ENCODE data around the gene LDLR. TPM values are rescaled to one million over a fixed set of nuclear protein-coding genes. Genes with fewer than 3 reads are reported as not detected.
"Not testable (repeated sequence)": the region's sequence is repeated elsewhere in the genome, so short reads cannot be mapped to it uniquely, and the experiment has no call there.

Gene LDLR
- total and polyA plus RNA-seq, 2 donors (not counting 1 experiment from before 2014, with no cell fraction given) = 187 to 427 TPM

- H4K20me1 ChIP-seq (ENCODE audit: control insufficient read depth, extremely low read depth, insufficient read depth, low read length) = peaks cover 2% of the 10 kb centered on the region
- peaks cover 43% of the 10 kb centered on the region for H3K79me2 ChIP-seq (ENCODE audit: control insufficient read depth, insufficient read depth, low read length)
- no peaks in the 10 kb centered on the region for H3K27me3 ChIP-seq (ENCODE audit: control insufficient read depth, insufficient read depth, low read length)
- DNase-seq (ENCODE audit: low read depth in 2 of 2) = peak in 1 of 2 donors; percentile 64
- H3K4me1 ChIP-seq (ENCODE audit: control insufficient read depth, extremely low read depth, insufficient read depth, low read length) = peaks cover 16% of the 10 kb centered on the region
- no peaks in the 10 kb centered on the region for H3K9me3 ChIP-seq (ENCODE audit: control insufficient read depth, insufficient read depth, low read depth, low read length)
- H3K36me3 ChIP-seq (ENCODE audit: control insufficient read depth, insufficient read depth, low read length) = peaks cover 7% of the 10 kb centered on the region
- peak overlapping the region; percentile 91 for H3K4me2 ChIP-seq (ENCODE audit: extremely low read depth, insufficient read depth, low read length)
- H3K27ac ChIP-seq (ENCODE audit: insufficient read depth, low read length) = peak overlapping the region; percentile 99
- H3K4me3 ChIP-seq (replicated peaks in 1 of 4; ENCODE audit: control extremely low read depth in 1 of 4, insufficient read depth in 1 of 4, low read depth in 3 of 4, low read length in 4 of 4) = peak overlapping the region; percentile 57 to 90 (median 78)
- TF ChIP-seq EZH2 (IDR thresholded peaks at IDR 0.05; ENCODE audit: low read length, missing control alignments) (no peak), CTCF (conservative IDR thresholded peaks at IDR 0.05 in 1 of 2, IDR thresholded peaks at IDR 0.05 in 1 of 2; ENCODE audit: low read depth in 1 of 2, low read length in 2 of 2) (no peak)
- peak overlapping the region; percentile 93 for H3K9ac ChIP-seq (ENCODE audit: insufficient read depth, low read length)
- H2AFZ ChIP-seq (ENCODE audit: low read length) = no peak overlapping the region
Observed at GRCh38 chr19:11088506-11089253, 583 bp upstream of the LDLR start.

GRCh38 chr19:11090014-11090263 lies 676 bp downstream of the LDLR start:
- Histone ChIP-seq H3K27ac (ENCODE audit: insufficient read depth, low read length) (peak overlapping the region; percentile 99), H3K36me3 (ENCODE audit: control insufficient read depth, insufficient read depth, low read length) (peaks cover 10% of the 10 kb centered on the region), H3K79me2 (ENCODE audit: control insufficient read depth, insufficient read depth, low read length) (peaks cover 54% of the 10 kb centered on the region), H3K4me3 (replicated peaks in 1 of 4; ENCODE audit: control extremely low read depth in 1 of 4, insufficient read depth in 1 of 4, low read depth in 3 of 4, low read length in 4 of 4) (peak overlapping the region; percentile 57 to 90 (median 78)), H3K9ac (ENCODE audit: insufficient read depth, low read length) (peak overlapping the region; percentile 93), H3K4me1 (ENCODE audit: control insufficient read depth, extremely low read depth, insufficient read depth, low read length) (peaks cover 16% of the 10 kb centered on the region)
- not testable (repeated sequence) for H3K9me3 ChIP-seq (ENCODE audit: control insufficient read depth, insufficient read depth, low read depth, low read length); H3K27me3 ChIP-seq (ENCODE audit: control insufficient read depth, insufficient read depth, low read length); H2AFZ ChIP-seq (ENCODE audit: low read length); DNase-seq (ENCODE audit: low read depth in 2 of 2); H4K20me1 ChIP-seq (ENCODE audit: control insufficient read depth, extremely low read depth, insufficient read depth, low read length); H3K4me2 ChIP-seq (ENCODE audit: extremely low read depth, insufficient read depth, low read length)

GRCh38 chr19:11090264-11090996 lies 1.2 kb downstream of the LDLR start:
- no peaks in the 10 kb centered on the region for H3K27me3 ChIP-seq (ENCODE audit: control insufficient read depth, insufficient read depth, low read length)
- peak overlapping the region; percentile 98 for H3K9ac ChIP-seq (ENCODE audit: insufficient read depth, low read length)
- H3K4me2 ChIP-seq (ENCODE audit: extremely low read depth, insufficient read depth, low read length) = peak overlapping the region; percentile 99
- H3K36me3 ChIP-seq (ENCODE audit: control insufficient read depth, insufficient read depth, low read length) = peaks cover 10% of the 10 kb centered on the region
- H3K9me3 ChIP-seq (ENCODE audit: control insufficient read depth, insufficient read depth, low read depth, low read length) = no peaks in the 10 kb centered on the region
- peaks cover 2% of the 10 kb centered on the region for H4K20me1 ChIP-seq (ENCODE audit: control insufficient read depth, extremely low read depth, insufficient read depth, low read length)
- DNase-seq (ENCODE audit: low read depth in 2 of 2) = peak; percentile 94 to 95
- H3K4me3 ChIP-seq (replicated peaks in 1 of 4; ENCODE audit: control extremely low read depth in 1 of 4, insufficient read depth in 1 of 4, low read depth in 3 of 4, low read length in 4 of 4) = peak overlapping the region; percentile 82 to 99 (median 92)
- peaks cover 16% of the 10 kb centered on the region for H3K4me1 ChIP-seq (ENCODE audit: control insufficient read depth, extremely low read depth, insufficient read depth, low read length)
- peak overlapping the region; percentile 99 for H3K27ac ChIP-seq (ENCODE audit: insufficient read depth, low read length)
- H3K79me2 ChIP-seq (ENCODE audit: control insufficient read depth, insufficient read depth, low read length) = peaks cover 58% of the 10 kb centered on the region
- no peak for TF ChIP-seq EZH2 (IDR thresholded peaks at IDR 0.05; ENCODE audit: low read length, missing control alignments)
- H2AFZ ChIP-seq (ENCODE audit: low read length) = no peak overlapping the region
